GM23338 (cell line): ENCODE measurements around the gene TMEM231.

Source experiments
- CREB1 ChIP-seq: fragments of 250-450 bp; sonication (Bioruptor Pico); IDR thresholded peaks from 2 replicates; pipeline ENCODE4 v1.5.0; 2020; ENCODE audit warnings: low read depth, mild to moderate bottlenecking, moderate library complexity
- EZH2 ChIP-seq: fragments of 200-600 bp; sonication (generic); IDR thresholded peaks from one replicate; pipeline ENCODE4 v1.8.0; 2017; ENCODE audit warnings: antibody characterized with exemption, mild to moderate bottlenecking, low read depth; ENCODE audit not compliant: unreplicated experiment
- EZH2phosphoT487 ChIP-seq: fragments of 200-600 bp; sonication (generic); IDR thresholded peaks from one replicate; pipeline ENCODE4 v1.8.1; 2018; ENCODE audit warnings: antibody characterized with exemption; ENCODE audit not compliant: unreplicated experiment
- JUNB ChIP-seq: IDR thresholded peaks from one replicate; pipeline ENCODE4 v1.6.1; 2016; ENCODE audit warnings: antibody characterized with exemption; ENCODE audit not compliant: unreplicated experiment
- NANOG ChIP-seq: IDR thresholded peaks from 2 replicates; pipeline ENCODE4 v1.6.1; 2016; ENCODE audit warnings: antibody characterized with exemption, borderline replicate concordance
- POLR2AphosphoS5 ChIP-seq: IDR thresholded peaks from 2 replicates; pipeline ENCODE4 v1.6.1; 2016; ENCODE audit warnings: antibody characterized with exemption, low read depth
- STAT1 ChIP-seq: IDR thresholded peaks from one replicate; pipeline ENCODE4 v1.6.1; 2016; ENCODE audit warnings: antibody characterized with exemption; ENCODE audit not compliant: unreplicated experiment
- ZNF114 ChIP-seq: fragments of 250-450 bp; sonication (Bioruptor Pico); IDR thresholded peaks from 2 replicates; pipeline ENCODE4 v1.5.0; 2020; ENCODE audit warnings: mild to moderate bottlenecking, moderate library complexity
- TF ChIP-seq, protein P1 (sequence below), 2 experiments: fragments of 200-600 bp in 1 of 2; sonication (generic) in 1 of 2; conservative IDR thresholded peaks; 2 replicates each; pipeline versions ENCODE4 v1.5.1 to v1.6.1; 2016 to 2017; ENCODE audit warnings: antibody characterized with exemption in 2 of 2, low read depth in 2 of 2, mild to moderate bottlenecking in 2 of 2, moderate library complexity in 1 of 2
- TF ChIP-seq, protein P2 (sequence below): IDR thresholded peaks from one replicate; pipeline ENCODE4 v1.6.1; 2018; ENCODE audit warnings: antibody characterized with exemption; ENCODE audit not compliant: unreplicated experiment
- TF ChIP-seq, protein P3 (sequence below): IDR thresholded peaks from 2 replicates; pipeline ENCODE4 v1.6.1; 2016; ENCODE audit warnings: antibody characterized with exemption

DNA sequence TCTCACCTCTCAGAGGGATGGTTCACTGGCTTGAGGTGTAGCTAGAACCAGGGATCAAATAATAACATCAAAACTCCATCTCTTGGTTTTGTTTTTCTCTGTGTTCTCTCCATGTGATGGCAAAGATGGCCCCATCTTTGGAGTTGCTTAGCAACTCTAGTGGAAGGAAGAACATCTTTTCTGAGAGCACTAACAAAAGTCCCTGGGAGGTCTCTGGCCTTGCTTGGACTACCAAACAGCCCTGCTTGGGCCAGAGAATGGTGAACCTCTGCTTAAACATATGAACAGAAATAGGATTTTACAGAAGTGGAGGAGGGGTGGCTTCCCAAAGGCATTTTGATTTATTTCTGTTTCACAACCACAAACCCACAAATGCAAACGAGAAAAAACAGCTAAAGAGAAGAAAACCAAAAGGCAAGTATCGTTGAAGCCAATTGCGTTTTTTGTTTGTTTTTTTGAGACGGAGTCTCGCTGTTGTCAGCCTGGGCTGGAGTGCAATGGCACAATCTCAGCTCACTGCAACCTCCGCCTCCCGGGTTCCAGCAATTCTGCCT, 23.3 kb upstream of the TMEM231 start:
- TF ChIP-seq EZH2: no peak
- TF ChIP-seq, protein P1, sequence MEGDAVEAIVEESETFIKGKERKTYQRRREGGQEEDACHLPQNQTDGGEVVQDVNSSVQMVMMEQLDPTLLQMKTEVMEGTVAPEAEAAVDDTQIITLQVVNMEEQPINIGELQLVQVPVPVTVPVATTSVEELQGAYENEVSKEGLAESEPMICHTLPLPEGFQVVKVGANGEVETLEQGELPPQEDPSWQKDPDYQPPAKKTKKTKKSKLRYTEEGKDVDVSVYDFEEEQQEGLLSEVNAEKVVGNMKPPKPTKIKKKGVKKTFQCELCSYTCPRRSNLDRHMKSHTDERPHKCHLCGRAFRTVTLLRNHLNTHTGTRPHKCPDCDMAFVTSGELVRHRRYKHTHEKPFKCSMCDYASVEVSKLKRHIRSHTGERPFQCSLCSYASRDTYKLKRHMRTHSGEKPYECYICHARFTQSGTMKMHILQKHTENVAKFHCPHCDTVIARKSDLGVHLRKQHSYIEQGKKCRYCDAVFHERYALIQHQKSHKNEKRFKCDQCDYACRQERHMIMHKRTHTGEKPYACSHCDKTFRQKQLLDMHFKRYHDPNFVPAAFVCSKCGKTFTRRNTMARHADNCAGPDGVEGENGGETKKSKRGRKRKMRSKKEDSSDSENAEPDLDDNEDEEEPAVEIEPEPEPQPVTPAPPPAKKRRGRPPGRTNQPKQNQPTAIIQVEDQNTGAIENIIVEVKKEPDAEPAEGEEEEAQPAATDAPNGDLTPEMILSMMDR (conservative IDR thresholded peaks at IDR 0.05; ENCODE audit: low read depth in 2 of 2): no peak
- TF ChIP-seq CREB1 (CRISPR knock-in tag): no peak
- TF ChIP-seq POLR2AphosphoS5: no peak
- no peak for TF ChIP-seq ZNF114 (CRISPR knock-in tag)
- TF ChIP-seq, protein P2, sequence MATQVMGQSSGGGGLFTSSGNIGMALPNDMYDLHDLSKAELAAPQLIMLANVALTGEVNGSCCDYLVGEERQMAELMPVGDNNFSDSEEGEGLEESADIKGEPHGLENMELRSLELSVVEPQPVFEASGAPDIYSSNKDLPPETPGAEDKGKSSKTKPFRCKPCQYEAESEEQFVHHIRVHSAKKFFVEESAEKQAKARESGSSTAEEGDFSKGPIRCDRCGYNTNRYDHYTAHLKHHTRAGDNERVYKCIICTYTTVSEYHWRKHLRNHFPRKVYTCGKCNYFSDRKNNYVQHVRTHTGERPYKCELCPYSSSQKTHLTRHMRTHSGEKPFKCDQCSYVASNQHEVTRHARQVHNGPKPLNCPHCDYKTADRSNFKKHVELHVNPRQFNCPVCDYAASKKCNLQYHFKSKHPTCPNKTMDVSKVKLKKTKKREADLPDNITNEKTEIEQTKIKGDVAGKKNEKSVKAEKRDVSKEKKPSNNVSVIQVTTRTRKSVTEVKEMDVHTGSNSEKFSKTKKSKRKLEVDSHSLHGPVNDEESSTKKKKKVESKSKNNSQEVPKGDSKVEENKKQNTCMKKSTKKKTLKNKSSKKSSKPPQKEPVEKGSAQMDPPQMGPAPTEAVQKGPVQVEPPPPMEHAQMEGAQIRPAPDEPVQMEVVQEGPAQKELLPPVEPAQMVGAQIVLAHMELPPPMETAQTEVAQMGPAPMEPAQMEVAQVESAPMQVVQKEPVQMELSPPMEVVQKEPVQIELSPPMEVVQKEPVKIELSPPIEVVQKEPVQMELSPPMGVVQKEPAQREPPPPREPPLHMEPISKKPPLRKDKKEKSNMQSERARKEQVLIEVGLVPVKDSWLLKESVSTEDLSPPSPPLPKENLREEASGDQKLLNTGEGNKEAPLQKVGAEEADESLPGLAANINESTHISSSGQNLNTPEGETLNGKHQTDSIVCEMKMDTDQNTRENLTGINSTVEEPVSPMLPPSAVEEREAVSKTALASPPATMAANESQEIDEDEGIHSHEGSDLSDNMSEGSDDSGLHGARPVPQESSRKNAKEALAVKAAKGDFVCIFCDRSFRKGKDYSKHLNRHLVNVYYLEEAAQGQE: no peak
- TF ChIP-seq EZH2phosphoT487: no peak
- TF ChIP-seq, protein P3, sequence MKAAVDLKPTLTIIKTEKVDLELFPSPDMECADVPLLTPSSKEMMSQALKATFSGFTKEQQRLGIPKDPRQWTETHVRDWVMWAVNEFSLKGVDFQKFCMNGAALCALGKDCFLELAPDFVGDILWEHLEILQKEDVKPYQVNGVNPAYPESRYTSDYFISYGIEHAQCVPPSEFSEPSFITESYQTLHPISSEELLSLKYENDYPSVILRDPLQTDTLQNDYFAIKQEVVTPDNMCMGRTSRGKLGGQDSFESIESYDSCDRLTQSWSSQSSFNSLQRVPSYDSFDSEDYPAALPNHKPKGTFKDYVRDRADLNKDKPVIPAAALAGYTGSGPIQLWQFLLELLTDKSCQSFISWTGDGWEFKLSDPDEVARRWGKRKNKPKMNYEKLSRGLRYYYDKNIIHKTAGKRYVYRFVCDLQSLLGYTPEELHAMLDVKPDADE: no peak
- TF ChIP-seq NANOG: no peak
- no peak for TF ChIP-seq STAT1
- no peak for TF ChIP-seq JUNB
